Muscle layer of colon (tissue), 2 donors: ENCODE measurements around the gene EPS15.

Source experiments
- H3K27ac ChIP-seq: one replicate; pipeline ENCODE4 v1.7.0; 2013; ENCODE audit warnings: low read depth, mild to moderate bottlenecking, low read length, moderate library complexity
- H3K27me3 ChIP-seq, 2 donors: one replicate each; pipeline ENCODE4 v1.7.0; 2013; ENCODE audit warnings: low read length in 2 of 2, mild to moderate bottlenecking in 2 of 2; ENCODE audit not compliant: insufficient read depth in 2 of 2, control insufficient read depth in 1 of 2
- H3K36me3 ChIP-seq: one replicate; pipeline ENCODE4 v1.7.0; 2013; ENCODE audit warnings: mild to moderate bottlenecking, low read length; ENCODE audit not compliant: insufficient read depth
- H3K4me1 ChIP-seq: one replicate; pipeline ENCODE4 v1.7.0; 2013; ENCODE audit warnings: mild to moderate bottlenecking, low read length; ENCODE audit not compliant: insufficient read depth
- H3K4me3 ChIP-seq, 2 donors: one replicate each; pipeline ENCODE4 v1.7.0; 2013; ENCODE audit warnings: low read length in 2 of 2, low read depth in 1 of 2, mild to moderate bottlenecking in 1 of 2, moderate library complexity in 1 of 2
- H3K9ac ChIP-seq: one replicate; pipeline ENCODE4 v1.7.0; 2013; ENCODE audit warnings: low read length
- H3K9me3 ChIP-seq: one replicate; pipeline ENCODE4 v1.7.0; 2013; ENCODE audit warnings: mild to moderate bottlenecking, low read length
- donor health status: abdominal sarcoma.
- donor health status: Adenocarcinoma of cecum.

The EPS15 gene

DNA sequence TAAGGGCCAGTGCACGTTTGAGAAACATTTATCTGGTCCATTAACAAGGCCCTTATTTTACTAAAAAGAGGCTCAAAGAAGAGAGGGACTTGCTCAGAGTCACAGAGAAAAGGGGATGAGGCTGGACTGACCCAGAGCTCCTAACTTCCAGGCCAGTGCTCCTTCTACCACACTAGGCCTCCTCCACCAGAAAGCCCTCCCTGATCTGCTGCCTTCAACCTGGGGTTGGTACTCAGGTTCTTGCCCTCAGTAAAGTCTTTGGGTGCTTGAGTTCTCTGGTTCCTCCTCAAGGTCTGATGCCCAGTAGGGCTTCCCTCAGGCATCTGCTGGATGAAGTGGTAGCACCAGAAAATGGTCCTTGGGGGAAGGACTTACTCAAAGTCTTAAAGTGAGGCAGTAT, 214.7 kb downstream of the EPS15 start:
- H3K27me3 ChIP-seq: no peaks in the 10 kb centered on the region
- no peak overlapping the region for H3K4me3 ChIP-seq
- H3K9ac ChIP-seq: no peak overlapping the region
- H3K36me3 ChIP-seq: no peaks in the 10 kb centered on the region
- no peaks in the 10 kb centered on the region for H3K4me1 ChIP-seq
- no peak overlapping the region for H3K27ac ChIP-seq
- no peaks in the 10 kb centered on the region for H3K9me3 ChIP-seq
